Hair follicle dermal papilla cell (primary cell): ENCODE results near the gene CSKMT. TPM values are rescaled to one million over a fixed set of nuclear protein-coding genes. Genes with fewer than 3 reads are reported as not detected.

ENCODE experiments used
- small RNA-seq: library from RNA; depleted of rRNA; stranded (forward); fragments of <200 nt; gene quantifications from one replicate; pipeline ENCODE3, GENCODE V24; 2012
- total RNA-seq: library from RNA; depleted of rRNA; stranded (reverse); fragments of >200 nt; gene quantifications from 2 replicates; pipeline ENCODE4 v1.2.3, GENCODE V29; 2012

CSKMT gene, protein sequence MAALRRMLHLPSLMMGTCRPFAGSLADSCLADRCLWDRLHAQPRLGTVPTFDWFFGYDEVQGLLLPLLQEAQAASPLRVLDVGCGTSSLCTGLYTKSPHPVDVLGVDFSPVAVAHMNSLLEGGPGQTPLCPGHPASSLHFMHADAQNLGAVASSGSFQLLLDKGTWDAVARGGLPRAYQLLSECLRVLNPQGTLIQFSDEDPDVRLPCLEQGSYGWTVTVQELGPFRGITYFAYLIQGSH
- 3.2 and 7.3 TPM in 2 replicates for total RNA-seq

GRCh38 chr11:62665075-62665598 lies at the start of gene CSKMT, which contains the start of gene C11orf98:
Gene CSKMT (plus strand): TSS chr11:62665312. CDS start chr11:62665880, 568 bp downstream.
Gene C11orf98 (minus strand): TSS chr11:62665210. CDS start chr11:62665169, 41 bp downstream.

DNA sequence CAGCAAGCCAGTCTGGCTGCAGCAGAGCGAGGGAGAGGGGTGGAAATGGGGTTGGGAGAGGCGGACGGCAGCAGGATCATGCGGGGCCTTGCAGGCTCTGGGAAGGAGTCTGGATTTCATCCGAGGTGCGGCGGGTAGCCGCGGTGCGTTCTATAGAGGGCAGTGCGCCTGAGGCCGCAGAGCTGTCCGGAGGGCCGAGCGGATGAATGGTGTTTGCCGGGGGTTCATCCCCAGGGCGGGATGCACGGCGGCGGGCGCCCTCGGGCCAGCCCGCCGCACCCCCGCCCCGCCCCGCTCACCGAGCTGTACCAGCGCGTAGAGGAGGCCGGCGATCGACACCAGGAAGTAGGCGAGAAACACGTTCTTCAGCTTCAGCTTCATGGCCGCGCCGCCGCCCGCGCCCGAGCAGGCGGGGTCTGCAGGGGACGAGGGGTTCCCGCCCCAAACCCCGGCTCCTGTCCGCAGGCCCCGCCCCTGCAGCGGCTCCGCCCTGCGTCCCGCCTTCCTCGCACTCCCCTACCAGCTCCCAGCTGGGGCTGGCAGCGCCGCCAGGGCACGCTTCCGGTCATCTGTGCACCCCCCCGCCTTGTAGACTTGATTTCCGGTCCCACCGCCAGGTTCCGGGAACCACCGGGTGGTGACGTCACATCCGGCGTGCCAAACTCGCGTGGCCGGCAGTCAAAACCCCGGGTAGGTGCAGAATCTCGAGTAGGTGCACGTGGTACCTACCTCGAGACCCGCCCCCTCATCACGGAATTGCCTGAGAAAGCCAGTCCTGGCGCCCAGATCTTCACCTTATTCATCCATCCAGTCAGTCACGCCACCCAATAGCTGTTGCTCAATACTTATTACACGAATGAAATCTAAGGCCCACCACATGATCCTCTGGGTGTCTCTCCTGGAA lies 43.3 kb upstream of the CSKMT start, which contains the start of gene B3GAT3:
TSS of gene B3GAT3 (minus strand) at position 420 of the 904 bp plus-strand sequence. CDS start at position 381, 39 bp downstream.

GRCh38 chr11:62645946-62646824 lies 18.9 kb upstream of the CSKMT start, which contains the start of gene GANAB:
Gene GANAB (minus strand): TSS chr11:62646613. CDS start chr11:62646599, 14 bp downstream.

DNA sequence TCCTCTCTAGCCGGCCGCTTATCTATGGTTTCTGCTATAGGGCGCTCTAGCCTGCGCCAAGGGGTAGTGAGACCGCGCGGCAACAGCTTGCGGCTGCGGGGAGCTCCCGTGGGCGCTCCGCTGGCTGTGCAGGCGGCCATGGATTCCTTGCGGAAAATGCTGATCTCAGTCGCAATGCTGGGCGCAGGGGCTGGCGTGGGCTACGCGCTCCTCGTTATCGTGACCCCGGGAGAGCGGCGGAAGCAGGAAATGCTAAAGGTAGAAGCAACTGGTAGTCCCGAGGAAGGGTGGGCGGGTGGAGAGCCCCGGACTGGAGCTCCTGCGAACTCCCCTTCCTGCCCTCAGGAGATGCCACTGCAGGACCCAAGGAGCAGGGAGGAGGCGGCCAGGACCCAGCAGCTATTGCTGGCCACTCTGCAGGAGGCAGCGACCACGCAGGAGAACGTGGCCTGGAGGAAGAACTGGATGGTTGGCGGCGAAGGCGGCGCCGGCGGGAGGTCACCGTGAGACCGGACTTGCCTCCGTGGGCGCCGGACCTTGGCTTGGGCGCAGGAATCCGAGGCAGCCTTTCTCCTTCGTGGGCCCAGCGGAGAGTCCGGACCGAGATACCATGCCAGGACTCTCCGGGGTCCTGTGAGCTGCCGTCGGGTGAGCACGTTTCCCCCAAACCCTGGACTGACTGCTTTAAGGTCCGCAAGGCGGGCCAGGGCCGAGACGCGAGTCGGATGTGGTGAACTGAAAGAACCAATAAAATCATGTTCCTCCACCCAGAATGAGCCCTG lies 6.7 kb downstream of the CSKMT start, which contains the start of the genes LBHD1 and UQCC3:
TSS of gene LBHD1 (minus strand) at position 660 of the 782 bp plus-strand sequence. CDS start 2,236 bp downstream, outside the sequence.
TSS of gene UQCC3 (plus strand) at position 66 of the 782 bp plus-strand sequence. CDS start at position 139, 73 bp downstream.

DNA sequence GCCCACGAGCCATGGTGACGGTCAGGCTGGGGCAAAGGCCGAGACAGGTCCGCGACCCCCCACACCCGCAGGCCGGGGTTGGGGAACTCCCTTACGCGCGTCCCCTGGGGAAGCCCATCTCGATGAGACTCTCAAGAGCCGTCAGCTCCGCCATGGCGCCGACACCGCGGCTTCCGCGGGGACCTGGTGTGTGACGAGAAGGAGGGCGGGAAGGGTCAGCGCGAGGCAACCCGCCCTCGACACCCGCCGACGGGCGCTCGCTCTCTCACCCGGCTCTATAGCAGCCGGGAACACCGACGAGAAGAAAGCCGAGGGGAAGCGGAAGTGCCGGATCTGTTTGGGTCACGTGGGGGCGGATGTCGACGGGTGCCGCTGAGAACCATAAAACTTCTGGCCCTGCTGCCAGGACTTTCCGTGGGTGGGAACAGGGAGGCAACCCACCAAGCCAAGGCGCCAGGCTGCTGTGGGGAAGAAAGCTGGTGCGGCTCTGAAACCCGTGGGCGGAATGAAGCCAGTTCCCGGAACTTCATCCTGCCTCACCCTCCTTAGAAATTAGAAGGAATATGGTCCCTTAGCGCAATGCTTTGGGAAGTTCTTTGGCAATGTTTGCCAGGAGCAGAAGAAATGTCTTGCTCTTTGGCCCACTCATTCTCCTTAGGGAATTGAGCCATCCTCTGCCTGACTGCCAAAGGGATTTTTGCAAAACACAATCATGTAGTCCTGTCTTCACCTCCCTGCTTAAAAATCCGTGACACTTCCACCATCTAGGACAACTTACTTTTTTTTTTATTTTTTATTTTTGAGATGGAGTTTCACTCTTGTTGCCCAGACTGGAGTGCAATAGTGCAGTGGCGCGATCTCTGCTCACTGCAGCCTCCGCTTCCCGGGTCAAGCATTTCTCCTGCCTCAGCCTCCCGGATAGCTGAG lies 13.9 kb downstream of the CSKMT start, which contains the start of gene UBXN1:
TSS of gene UBXN1 (minus strand) at position 304 of the 927 bp plus-strand sequence. CDS start at position 154, 150 bp downstream.

GRCh38 chr11:62689421-62690183 lies 24.5 kb downstream of the CSKMT start, which contains the start of gene LRRN4CL:
Gene LRRN4CL (minus strand): TSS chr11:62689530. CDS start chr11:62688508, 1,022 bp downstream.

DNA sequence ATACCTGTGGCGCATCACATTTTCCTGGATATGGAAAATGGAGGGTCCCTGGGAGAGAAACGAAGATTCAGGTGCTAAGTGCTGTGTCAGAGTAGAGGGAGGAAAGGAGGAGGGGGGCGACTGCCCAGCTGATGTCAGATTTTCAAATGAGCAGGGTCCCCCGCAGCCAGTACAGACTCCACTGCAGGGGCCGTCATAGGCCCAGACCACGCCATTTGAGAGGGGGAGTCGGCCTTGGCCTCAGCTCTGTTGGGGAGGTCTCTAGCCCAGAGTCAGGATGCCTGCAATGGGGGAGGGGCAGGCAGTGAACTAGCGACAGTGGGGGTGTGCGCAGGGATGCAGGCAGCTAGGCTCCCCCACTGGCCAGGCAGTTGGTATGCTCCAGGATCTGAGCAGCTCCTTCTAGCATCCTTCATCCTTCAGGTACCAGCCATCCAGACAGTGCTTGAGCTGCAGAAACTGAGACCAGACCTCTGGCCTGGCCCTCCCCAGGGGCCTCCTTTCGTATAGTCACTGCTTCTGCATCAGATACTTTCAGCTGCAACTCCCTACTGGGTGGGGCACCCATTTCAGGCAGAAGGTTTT lies 42.3 kb downstream of the CSKMT start, which contains the start of the genes BSCL2 and GNG3:
TSS of gene BSCL2 (minus strand) at position 148 of the 585 bp plus-strand sequence. CDS start 229 bp downstream, outside the sequence.
TSS of gene GNG3 (plus strand) at position 400 of the 585 bp plus-strand sequence. CDS start 620 bp downstream, outside the sequence.

Small RNA genes within 50 kb of the gene (small RNA-seq; reads per million reads assigned to genes)
- gene SNORA57 = not detected

Other genes with a start within 250 kb of the CSKMT start
- gene SCGB1A1, start 246.3 kb upstream of the CSKMT start, total RNA-seq = not detected in 2 replicates
- gene AHNAK, start 118.5 kb upstream of the CSKMT start, total RNA-seq = 953 and 967 TPM in 2 replicates
- gene EEF1G, start 91.4 kb upstream of the CSKMT start, total RNA-seq = 1,028 and 1,088 TPM in 2 replicates
- 6.3 and 7.2 TPM in 2 replicates for gene TUT1, start 73.8 kb upstream of the CSKMT start, total RNA-seq
- gene MTA2, start 63.4 kb upstream of the CSKMT start, total RNA-seq = 138 and 161 TPM in 2 replicates
- gene EML3, start 52.5 kb upstream of the CSKMT start, total RNA-seq = 35.9 and 38.5 TPM in 2 replicates
- gene ROM1, start 52.1 kb upstream of the CSKMT start, total RNA-seq = 3.7 and 5.5 TPM in 2 replicates
- gene B3GAT3, start 43.3 kb upstream of the CSKMT start, total RNA-seq = 24.0 and 24.2 TPM in 2 replicates
- 248 and 270 TPM in 2 replicates for gene GANAB, start 18.7 kb upstream of the CSKMT start, total RNA-seq
- gene INTS5, start 12.0 kb upstream of the CSKMT start, total RNA-seq = 25.5 and 29.4 TPM in 2 replicates
- gene C11orf98, start 102 bp upstream of the CSKMT start, total RNA-seq = 14.9 and 20.3 TPM in 2 replicates
- 4.4 and 5.6 TPM in 2 replicates for gene UQCC3, start 6.4 kb downstream of the CSKMT start, total RNA-seq
- gene LBHD1, start 7.0 kb downstream of the CSKMT start, total RNA-seq = 4.0 and 4.5 TPM in 2 replicates
- gene UBXN1, start 13.8 kb downstream of the CSKMT start, total RNA-seq = 70.9 and 82.1 TPM in 2 replicates
- 63.6 and 104 TPM in 2 replicates for gene LRRN4CL, start 24.2 kb downstream of the CSKMT start, total RNA-seq
- 47.2 and 64.5 TPM in 2 replicates for gene BSCL2, start 42.1 kb downstream of the CSKMT start, total RNA-seq
- not detected in 2 replicates for gene GNG3, start 42.4 kb downstream of the CSKMT start, total RNA-seq
- gene HNRNPUL2, start 62.1 kb downstream of the CSKMT start, total RNA-seq = 7.5 and 10.9 TPM in 2 replicates
- 27.9 and 36.0 TPM in 2 replicates for gene TTC9C, start 63.2 kb downstream of the CSKMT start, total RNA-seq
- 19.3 and 21.4 TPM in 2 replicates for gene ZBTB3, start 88.8 kb downstream of the CSKMT start, total RNA-seq
- 34.9 and 47.2 TPM in 2 replicates for gene POLR2G, start 96.3 kb downstream of the CSKMT start, total RNA-seq
- 13.5 and 19.5 TPM in 2 replicates for gene TAF6L, start 106.1 kb downstream of the CSKMT start, total RNA-seq
- 38.0 and 38.1 TPM in 2 replicates for gene TMEM179B, start 122.1 kb downstream of the CSKMT start, total RNA-seq
- 12.3 and 13.1 TPM in 2 replicates for gene TMEM223, start 126.7 kb downstream of the CSKMT start, total RNA-seq
- 30.5 and 38.9 TPM in 2 replicates for gene NXF1, start 140.1 kb downstream of the CSKMT start, total RNA-seq
- 48.3 and 56.5 TPM in 2 replicates for gene STX5, start 166.7 kb downstream of the CSKMT start, total RNA-seq
- gene TEX54, start 167.5 kb downstream of the CSKMT start, total RNA-seq = not detected in 2 replicates
- gene WDR74, start 174.3 kb downstream of the CSKMT start, total RNA-seq = 28.9 and 29.1 TPM in 2 replicates
- gene SLC3A2, start 215.6 kb downstream of the CSKMT start, total RNA-seq = 169 and 184 TPM in 2 replicates